HG02970 (cell line): ENCODE results near the gene SPDYE4.

Experiments used
- ATAC-seq: cut with Tn5 transposase; IDR thresholded peaks from one replicate; pipeline ENCODE4 v1.9.1; 2021; ENCODE audit warnings: mild to moderate bottlenecking, moderate library complexity, moderate number of reproducible peaks; ENCODE audit not compliant: unreplicated experiment, low FRiP score

Gene SPDYE4

GRCh38 chr17:8741771-8742170 is 16.6 kb downstream of the SPDYE4 start:
- no peak for ATAC-seq

- no peak for ATAC-seq
Measured at GRCh38 chr17:8741366-8741765, 17.0 kb downstream of the SPDYE4 start.

GRCh38 chr17:8740486-8740885 is 17.9 kb downstream of the SPDYE4 start:
- ATAC-seq, result no peak

GRCh38 chr17:8739097-8739496 is 19.2 kb downstream of the SPDYE4 start:
- no peak for ATAC-seq

GRCh38 chr17:8736796-8737195 is 21.6 kb downstream of the SPDYE4 start:
- no peak for ATAC-seq

- no peak for ATAC-seq
Measured at GRCh38 chr17:8736362-8736761, 22.0 kb downstream of the SPDYE4 start.

GRCh38 chr17:8735336-8735939 is 22.9 kb downstream of the SPDYE4 start:
- ATAC-seq, result no peak

GRCh38 chr17:8734876-8735275 is 23.5 kb downstream of the SPDYE4 start:
- no peak for ATAC-seq

GRCh38 chr17:8732406-8733085 is 25.8 kb downstream of the SPDYE4 start:
- ATAC-seq, result no peak

- no peak for ATAC-seq
Measured at GRCh38 chr17:8729860-8730259, 28.5 kb downstream of the SPDYE4 start.

- ATAC-seq, result no peak
Measured at GRCh38 chr17:8729421-8729820, 28.9 kb downstream of the SPDYE4 start.

GRCh38 chr17:8728971-8729370 is 29.4 kb downstream of the SPDYE4 start:
- ATAC-seq, result no peak

- ATAC-seq, result no peak
Measured at GRCh38 chr17:8728251-8728938, 30.0 kb downstream of the SPDYE4 start.

- no peak for ATAC-seq
Measured at GRCh38 chr17:8726941-8727555, 31.3 kb downstream of the SPDYE4 start.

GRCh38 chr17:8725881-8726876 is 32.2 kb downstream of the SPDYE4 start:
- no peak for ATAC-seq

- no peak for ATAC-seq
Measured at GRCh38 chr17:8724451-8724850, 33.9 kb downstream of the SPDYE4 start.

GRCh38 chr17:8720596-8720995 is 37.8 kb downstream of the SPDYE4 start:
- ATAC-seq, result no peak

- ATAC-seq, result no peak
Measured at GRCh38 chr17:8719291-8720246, 38.8 kb downstream of the SPDYE4 start.

GRCh38 chr17:8718001-8718563 is 40.3 kb downstream of the SPDYE4 start:
- ATAC-seq, result no peak
